ENCODE data around the gene PLD1. TPM values are rescaled to one million over a fixed set of nuclear protein-coding genes. Genes with fewer than 3 reads are reported as not detected.

The PLD1 gene
- total RNA-seq, 1 experiment from 2014 or later = 5.3 TPM

- Histone ChIP-seq H3K27me3 (replicated peaks; ENCODE audit: control insufficient read depth, insufficient read depth, low read length) (no peaks in the 10 kb centered on the region), H3K4me1 (peaks cover 35% of the 10 kb centered on the region), H3K36me3 (ENCODE audit: control insufficient read depth, insufficient read depth, low read length) (peaks cover 2% of the 10 kb centered on the region; the same call in 1 of the 2 replicates), H3K9me3 (no peaks in the 10 kb centered on the region), H3K4me3 (ENCODE audit: low read depth, low read length) (no peak overlapping the region)
- intact Hi-C loops (cut with micrococcal nuclease; ENCODE audit: unreplicated experiment) = no loop called here
- no peak overlapping the region for H3K27ac Mint-ChIP-seq (ENCODE audit: unreplicated experiment)
- no peaks in the 10 kb centered on the region for H3K36me3 Mint-ChIP-seq (ENCODE audit: insufficient read depth, unreplicated experiment)
- BruUV-seq (replicated peaks) = no TSS peak
- peaks cover 26% of the 10 kb centered on the region for H3K4me1 Mint-ChIP-seq (ENCODE audit: low read depth, unreplicated experiment)
- no peak for DNase-seq
- no peak overlapping the region for H3K4me3 Mint-ChIP-seq (ENCODE audit: unreplicated experiment)
- H3K9me3 Mint-ChIP-seq (ENCODE audit: unreplicated experiment) = no peaks in the 10 kb centered on the region
- no peaks in the 10 kb centered on the region for H3K27me3 Mint-ChIP-seq (ENCODE audit: insufficient read depth, unreplicated experiment)
- TF ChIP-seq CTCF (IDR thresholded peaks at IDR 0.05; ENCODE audit: insufficient read depth in 1 of 2, low read depth in 1 of 2, low read length in 1 of 2, severe bottlenecking in 1 of 2, unreplicated experiment in 1 of 2) = no peak
- ChIA-PET POLR2A (no interaction called here), CTCF (interaction anchor here (2.3 kb wide), 1 partner anchor 91 kb away, joined by 5 read pairs; no protein-coding TSS in a partner anchor)
Measured at GRCh38 chr3:171680726-171681411, 129.4 kb downstream of the PLD1 start.

- Mint-ChIP-seq H3K27ac (ENCODE audit: unreplicated experiment) (no peak overlapping the region), H3K36me3 (ENCODE audit: insufficient read depth, unreplicated experiment) (no peaks in the 10 kb centered on the region), H3K4me3 (ENCODE audit: unreplicated experiment) (no peak overlapping the region), H3K27me3 (ENCODE audit: insufficient read depth, unreplicated experiment) (no peaks in the 10 kb centered on the region), H3K4me1 (ENCODE audit: low read depth, unreplicated experiment) (peaks cover 26% of the 10 kb centered on the region), H3K9me3 (ENCODE audit: unreplicated experiment) (no peaks in the 10 kb centered on the region)
- Histone ChIP-seq H3K9me3 (no peaks in the 10 kb centered on the region), H3K36me3 (ENCODE audit: control insufficient read depth, insufficient read depth, low read length) (peaks cover 2% of the 10 kb centered on the region; the same call in 1 of the 2 replicates), H3K4me3 (ENCODE audit: low read depth, low read length) (no peak overlapping the region), H3K27me3 (replicated peaks; ENCODE audit: control insufficient read depth, insufficient read depth, low read length) (no peaks in the 10 kb centered on the region), H3K4me1 (peaks cover 35% of the 10 kb centered on the region)
- intact Hi-C loops (cut with micrococcal nuclease; ENCODE audit: unreplicated experiment) = loop anchor here (1.0 kb wide), 1 partner anchor 127 kb away; no protein-coding TSS in a partner anchor
- no TSS peak for BruUV-seq (replicated peaks)
- TF ChIP-seq CTCF (IDR thresholded peaks at IDR 0.05; ENCODE audit: insufficient read depth in 1 of 2, low read depth in 1 of 2, low read length in 1 of 2, severe bottlenecking in 1 of 2, unreplicated experiment in 1 of 2) = no peak
- CTCF ChIA-PET = interaction anchor here (2.3 kb wide), 1 partner anchor 93 kb away, joined by 5 read pairs; no protein-coding TSS in a partner anchor
- POLR2A ChIA-PET = no interaction called here
- DNase-seq = peak; percentile 40 to 72
Measured at GRCh38 chr3:171678971-171679492, 131.3 kb downstream of the PLD1 start.

DNA sequence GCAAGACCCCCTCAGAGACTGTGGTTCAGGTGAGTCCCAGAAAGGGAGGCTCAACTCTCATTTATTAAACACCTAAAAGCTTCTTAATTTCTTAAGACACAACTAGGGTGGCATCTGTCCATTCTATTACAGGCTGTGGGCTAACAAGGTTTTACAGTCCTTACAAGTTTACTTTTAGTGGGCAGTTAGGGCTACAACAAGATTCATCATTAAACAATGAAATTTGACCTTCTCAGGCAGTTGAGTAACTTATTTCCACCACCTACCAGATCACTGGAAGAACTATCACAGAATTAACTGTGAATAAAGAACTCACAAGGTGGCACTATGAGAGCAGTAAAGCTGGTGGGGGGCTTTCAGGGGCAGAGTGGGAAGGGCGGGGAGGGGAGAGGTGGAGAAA lies 132.6 kb downstream of the PLD1 start:
- Mint-ChIP-seq H3K9me3 (ENCODE audit: unreplicated experiment) (no peaks in the 10 kb centered on the region), H3K4me1 (ENCODE audit: low read depth, unreplicated experiment) (peaks cover 26% of the 10 kb centered on the region), H3K27me3 (ENCODE audit: insufficient read depth, unreplicated experiment) (no peaks in the 10 kb centered on the region), H3K4me3 (ENCODE audit: unreplicated experiment) (no peak overlapping the region), H3K27ac (ENCODE audit: unreplicated experiment) (no peak overlapping the region), H3K36me3 (ENCODE audit: insufficient read depth, unreplicated experiment) (no peaks in the 10 kb centered on the region)
- no TSS peak for BruUV-seq (replicated peaks)
- no peak for DNase-seq
- no peak for TF ChIP-seq CTCF (IDR thresholded peaks at IDR 0.05; ENCODE audit: insufficient read depth in 1 of 2, low read depth in 1 of 2, low read length in 1 of 2, severe bottlenecking in 1 of 2, unreplicated experiment in 1 of 2)
- CTCF ChIA-PET = no interaction called here
- peaks cover 35% of the 10 kb centered on the region for H3K4me1 ChIP-seq
- POLR2A ChIA-PET = interaction anchor here (0.6 to 0.7 kb wide), 2 partner anchors 129 to 531 kb away, joined by 3 read pairs; no protein-coding TSS in a partner anchor
- H3K36me3 ChIP-seq (ENCODE audit: control insufficient read depth, insufficient read depth, low read length) = peaks cover 2% of the 10 kb centered on the region; the same call in 1 of the 2 replicates
- H3K27me3 ChIP-seq (replicated peaks; ENCODE audit: control insufficient read depth, insufficient read depth, low read length) = no peaks in the 10 kb centered on the region
- H3K9me3 ChIP-seq = no peaks in the 10 kb centered on the region
- H3K4me3 ChIP-seq (ENCODE audit: low read depth, low read length) = no peak overlapping the region
- intact Hi-C loops (cut with micrococcal nuclease; ENCODE audit: unreplicated experiment) = no loop called here

Measured in Caco-2 (cell line).